Activated CD4-positive, alpha-beta T cell treated with anti-CD3 and anti-CD28 coated beads for 4 hours (primary cell): Measurements from ENCODE around the gene LRP1B.
"Not testable (repeated sequence)": the region's sequence is repeated elsewhere in the genome, so short reads cannot be mapped to it uniquely, and the experiment has no call there.

Experiments used
- DNase-seq, 2 donors: peaks; one replicate each; pipeline ENCODE4 v3.0.0-alpha.2; 2020

Gene LRP1B

DNA sequence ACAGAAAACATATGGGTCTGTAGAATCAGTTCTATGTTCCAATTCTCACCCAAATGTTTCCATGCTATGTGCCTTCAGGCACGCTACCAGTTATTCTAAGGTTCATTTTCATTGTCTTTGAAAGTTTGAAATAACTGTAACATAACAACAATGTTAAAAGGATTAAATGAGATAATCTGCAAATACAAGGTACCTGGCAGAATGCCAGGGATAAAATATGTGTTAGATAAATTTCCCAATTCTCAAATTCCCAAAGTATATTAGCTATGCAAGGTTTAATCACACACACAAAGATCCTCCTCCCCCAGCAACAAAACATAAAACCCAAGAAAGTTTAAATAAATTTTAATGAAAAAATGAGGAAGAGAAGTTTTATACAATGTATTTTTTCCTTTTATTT is 261.2 kb downstream of the LRP1B start:
- no peak for DNase-seq

DNA sequence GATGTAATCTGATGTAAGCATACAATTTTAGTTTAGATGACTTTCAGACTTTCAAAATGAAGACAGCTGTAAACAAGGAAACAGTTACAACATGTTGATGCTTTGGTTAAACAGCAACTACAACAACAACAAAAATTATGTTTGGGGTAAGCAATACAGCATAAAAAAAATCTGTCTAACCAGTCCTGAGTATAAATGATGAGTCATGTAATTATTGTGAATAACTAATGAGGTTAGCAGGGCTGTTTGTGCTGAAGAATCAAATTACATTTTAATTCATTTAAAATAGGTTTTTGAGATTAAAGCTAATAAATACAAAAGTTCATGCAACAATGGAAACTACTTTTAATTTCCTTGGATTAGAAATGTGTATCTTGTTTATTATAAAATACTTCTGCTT is 266.9 kb downstream of the LRP1B start:
- DNase-seq: no peak

DNA sequence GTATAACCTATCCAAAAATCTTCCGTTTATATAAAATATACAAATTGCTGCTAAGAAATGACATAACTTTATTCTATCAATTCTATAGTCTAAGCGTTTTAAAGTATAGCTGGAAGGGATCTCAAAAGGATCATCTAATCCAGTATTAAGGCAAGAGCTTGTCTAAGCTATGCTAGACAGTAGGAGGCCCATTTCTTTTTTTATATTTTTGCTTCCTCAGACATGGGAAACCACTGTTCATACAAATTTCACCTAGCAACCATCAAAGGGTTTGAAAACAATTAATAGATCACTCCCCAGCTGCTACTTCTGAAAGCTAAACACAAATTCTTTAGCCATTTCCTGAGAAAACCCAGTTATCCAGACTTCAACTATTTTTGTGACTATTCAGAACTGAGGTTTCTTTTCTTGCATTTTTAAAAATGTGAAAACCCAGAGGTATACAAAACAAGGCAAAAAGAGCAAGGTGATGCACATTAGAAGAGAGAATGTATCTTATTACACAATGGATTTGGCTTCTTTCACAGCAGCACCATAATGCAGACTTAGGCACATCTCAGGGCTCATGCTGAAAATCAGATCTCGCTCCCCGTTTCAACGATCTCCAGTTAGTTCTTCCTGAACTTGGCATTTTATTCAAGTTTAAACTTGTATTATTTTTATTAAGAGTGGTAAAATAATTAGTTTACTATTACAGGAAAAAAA is 274.4 kb downstream of the LRP1B start:
- no peak for DNase-seq

DNA sequence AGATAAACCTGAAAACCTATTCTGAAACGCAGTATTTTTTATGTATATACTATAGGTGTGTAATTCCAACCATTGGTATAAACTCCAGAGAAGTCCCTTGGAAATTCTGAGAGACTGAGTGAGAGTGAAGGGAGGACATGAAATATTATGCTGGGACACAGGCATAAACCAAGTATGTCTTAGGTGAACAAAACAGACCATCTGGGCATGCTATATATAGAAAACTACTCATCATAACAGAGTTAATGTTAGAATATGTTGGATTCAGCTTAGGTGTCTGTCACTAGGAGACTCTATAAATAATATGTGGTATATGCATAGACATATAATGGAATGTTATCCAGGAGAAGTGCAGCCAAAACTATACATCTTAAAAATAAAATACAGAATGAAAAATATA is 282.6 kb downstream of the LRP1B start:
- no peak for DNase-seq

- DNase-seq: no peak
These were observed 286.6 kb downstream of the LRP1B start for GRCh38 chr2:141844231-141844630.

DNA sequence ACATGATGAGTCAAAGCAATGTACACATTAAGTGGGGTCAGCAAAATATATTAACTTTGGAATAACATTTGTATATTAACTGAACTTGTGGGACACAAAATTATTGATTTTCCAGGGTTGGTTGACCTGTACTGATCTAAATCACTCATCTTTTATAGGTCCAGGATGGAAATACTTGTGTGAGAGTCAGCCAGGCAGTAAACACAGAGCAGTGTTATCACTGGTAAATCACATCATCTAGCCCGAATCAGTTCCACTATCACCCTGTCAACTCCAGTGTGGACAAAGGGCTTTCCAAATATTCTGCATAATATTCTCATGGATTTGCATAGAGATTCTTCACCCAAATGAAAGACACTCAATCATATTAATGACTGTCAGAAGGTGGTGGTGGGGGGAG is 295.7 kb downstream of the LRP1B start:
- no peak for DNase-seq

DNA sequence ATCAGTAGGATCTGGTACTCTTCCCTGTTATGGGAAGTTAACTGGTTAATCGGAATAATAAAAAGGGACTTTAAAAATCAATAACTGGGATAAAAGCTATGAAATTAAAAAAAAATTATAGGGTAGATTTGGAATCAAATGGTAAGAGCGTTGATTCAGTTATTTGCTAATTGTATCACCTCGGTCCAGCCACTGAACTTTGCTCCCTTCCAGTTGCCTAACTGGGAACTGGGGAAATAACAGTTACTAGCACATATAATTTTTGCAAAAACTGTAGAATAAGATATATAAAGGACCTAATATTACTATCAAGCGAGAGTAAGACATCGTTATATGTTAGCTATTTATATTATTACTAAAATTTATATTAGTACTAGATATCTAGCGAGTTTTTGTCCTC is 302.1 kb downstream of the LRP1B start:
- no peak for DNase-seq

- DNase-seq: no peak
These were observed 306.0 kb downstream of the LRP1B start for GRCh38 chr2:141824790-141825189.

DNA sequence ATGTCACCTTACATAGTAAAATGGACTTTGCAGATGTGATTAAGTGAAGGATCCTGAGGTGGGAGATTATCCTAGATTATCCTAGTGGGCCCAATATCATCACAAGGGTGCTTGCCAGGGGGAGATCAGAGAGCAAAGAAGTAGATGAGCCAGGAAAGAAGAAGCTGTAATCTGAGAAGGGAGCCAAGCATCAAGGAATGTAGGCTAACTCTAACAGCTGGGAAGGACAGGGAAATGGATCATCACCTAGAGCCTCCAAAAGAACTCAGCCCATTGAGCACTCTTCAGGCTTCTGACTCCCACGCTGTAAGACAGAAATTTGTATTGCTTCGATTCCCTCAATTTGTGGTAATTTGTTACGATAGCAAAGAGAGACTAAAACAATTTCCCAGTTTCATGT is 309.9 kb downstream of the LRP1B start:
- DNase-seq: no peak

- DNase-seq: not testable (repeated sequence)
These were observed 315.5 kb downstream of the LRP1B start for GRCh38 chr2:141815320-141815719.

DNA sequence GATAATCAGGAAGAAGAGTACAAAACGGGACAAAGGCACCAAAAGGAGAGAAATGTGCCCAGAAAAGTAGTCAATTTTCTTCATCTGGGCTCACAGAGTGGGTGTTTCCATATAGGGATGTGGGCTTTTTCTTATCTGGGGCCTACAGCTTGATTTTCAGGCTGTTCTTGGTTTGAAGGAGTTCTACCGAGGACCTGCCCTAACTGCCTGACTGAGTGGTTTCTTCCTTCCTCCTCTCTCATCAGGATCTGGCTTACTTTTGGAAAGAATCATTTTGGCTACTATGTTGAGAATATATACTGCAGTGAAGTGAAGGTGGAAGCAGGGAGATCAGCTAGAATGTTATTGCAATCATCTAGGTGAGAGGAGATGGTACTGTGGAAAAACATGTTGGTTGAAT is 316.7 kb downstream of the LRP1B start:
- DNase-seq: no peak

- no peak for DNase-seq
These were observed 320.7 kb downstream of the LRP1B start for GRCh38 chr2:141810148-141810547.

GRCh38 chr2:141806090-141806489 is 324.7 kb downstream of the LRP1B start:
- DNase-seq: no peak

- no peak for DNase-seq
These were observed 325.5 kb downstream of the LRP1B start for GRCh38 chr2:141805302-141805701.

GRCh38 chr2:141796449-141796848 is 334.4 kb downstream of the LRP1B start:
- DNase-seq: no peak

DNA sequence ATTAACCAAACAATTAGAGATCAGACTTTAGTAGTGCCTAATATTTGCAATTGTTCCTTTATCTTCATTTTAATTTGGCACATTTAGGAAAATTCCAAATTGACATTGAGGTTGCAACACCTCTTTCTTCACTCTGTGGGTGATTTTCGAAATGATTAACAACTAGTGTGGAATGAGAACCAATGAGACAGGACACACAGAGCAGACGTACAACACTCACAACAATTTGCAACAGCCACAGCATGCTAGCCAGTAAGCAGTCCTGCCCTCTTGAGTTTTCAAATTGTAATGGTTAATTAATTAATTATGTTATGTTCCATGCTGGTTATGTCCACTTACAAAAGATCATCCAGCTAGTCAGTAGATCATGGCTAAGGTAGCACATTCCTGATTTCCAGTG is 339.3 kb downstream of the LRP1B start:
- DNase-seq: no peak

DNA sequence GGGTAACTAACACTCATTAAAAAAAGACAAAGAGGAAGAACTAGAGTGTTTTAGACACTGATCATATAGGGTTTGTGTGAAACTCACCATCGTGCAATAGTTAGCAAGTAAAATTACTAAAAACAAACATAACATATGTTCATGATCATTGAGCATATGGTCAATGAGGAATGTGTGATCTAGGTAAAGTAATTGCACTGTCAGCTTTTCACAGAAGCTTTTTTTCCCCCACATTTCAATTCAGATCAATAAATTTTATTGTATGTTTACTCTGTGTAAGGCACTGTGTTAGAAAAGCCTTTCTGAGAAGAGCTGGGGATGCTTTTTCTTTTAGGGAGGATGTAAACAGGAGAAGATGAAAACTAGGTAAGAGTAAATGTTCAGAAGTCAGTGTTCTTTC is 348.2 kb downstream of the LRP1B start:
- DNase-seq: no peak

DNA sequence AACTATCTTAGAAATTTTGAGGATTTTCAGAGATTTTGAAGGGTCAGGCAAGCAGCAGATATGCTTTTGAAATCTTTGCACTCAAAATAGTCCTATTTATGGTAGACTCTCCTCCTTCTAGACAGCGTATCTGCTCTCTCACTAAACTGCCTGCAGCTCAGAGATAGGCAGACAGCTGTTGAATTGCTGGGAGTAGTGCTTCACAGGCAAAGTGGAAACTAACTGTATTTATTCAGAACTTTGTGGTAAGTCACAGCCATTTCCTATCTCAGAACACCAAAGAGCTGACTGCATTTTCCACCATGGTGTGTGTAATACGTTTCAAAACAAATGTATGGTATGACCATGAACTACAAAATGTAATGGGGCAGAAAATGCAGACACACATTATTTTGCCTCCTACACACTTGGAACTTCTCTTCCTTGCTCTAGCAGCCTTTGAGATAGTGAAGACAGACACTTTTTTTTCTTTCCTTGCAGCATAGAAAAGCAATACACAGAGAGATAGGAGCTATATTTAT is 352.4 kb downstream of the LRP1B start:
- DNase-seq: no peak

DNA sequence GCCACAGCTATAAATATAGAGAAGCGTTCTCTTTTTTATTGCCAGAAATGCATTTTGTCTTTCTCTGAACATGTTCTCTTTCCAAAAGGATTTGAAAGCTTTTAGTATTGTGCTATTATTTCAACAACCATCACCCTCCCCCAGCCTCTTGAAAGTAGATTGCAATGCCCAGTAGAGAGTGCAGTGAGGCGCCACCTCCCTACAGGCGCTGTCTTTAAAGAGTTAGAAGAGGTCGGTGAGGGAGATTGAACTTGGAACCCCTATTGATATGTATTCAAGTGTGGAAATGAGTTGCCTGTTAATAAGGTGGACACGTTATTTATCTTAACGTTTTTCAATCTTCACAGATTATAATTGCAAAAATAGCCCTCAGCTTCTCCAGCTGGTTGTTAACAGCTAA is 360.3 kb downstream of the LRP1B start:
- no peak for DNase-seq

- no peak for DNase-seq
These were observed 363.1 kb downstream of the LRP1B start for GRCh38 chr2:141767691-141768090.

GRCh38 chr2:141767051-141767450 is 363.8 kb downstream of the LRP1B start:
- DNase-seq: no peak

DNA sequence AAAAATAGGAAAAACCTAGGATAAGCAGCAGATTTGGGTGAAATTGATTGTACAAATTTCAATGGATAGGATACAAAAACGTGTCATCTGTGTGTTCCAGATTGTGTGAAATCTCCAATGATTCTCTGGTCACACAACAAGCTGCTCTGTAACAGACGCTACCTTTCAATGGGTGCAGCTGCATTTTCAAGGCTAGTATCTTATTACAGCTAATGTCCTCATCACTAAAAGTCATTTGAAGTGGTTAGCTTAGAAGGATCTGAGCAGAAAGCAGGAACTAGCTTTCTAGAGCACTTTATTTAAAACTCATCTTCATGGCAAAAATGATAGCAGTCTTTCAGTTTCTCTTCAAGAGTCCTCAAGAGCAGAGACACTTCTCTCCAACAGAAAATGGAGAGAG is 364.6 kb downstream of the LRP1B start:
- DNase-seq: no peak

GRCh38 chr2:141748616-141749015 is 382.2 kb downstream of the LRP1B start:
- no peak for DNase-seq

GRCh38 chr2:141741652-141742051 is 389.2 kb downstream of the LRP1B start:
- DNase-seq: no peak
